Activated T-helper 2 cell treated with anti-CD3 and anti-CD28 coated beads, Interferon-gamma antibody, Interleukin-2, Interleukin-4, amounts not matched to agents 10 μg/mL and 5 μg/mL and 100 μg/mL, durations not matched to agents 14 hours and 24 hours and 36 hours (primary cell): ENCODE results near the gene ZNF428. TPM values are rescaled to one million over a fixed set of nuclear protein-coding genes. Genes with fewer than 3 reads are reported as not detected.
A peak's percentile ranks its signal among the peaks of the same experiment; 100 is the strongest.
"Not testable (repeated sequence)": the region's sequence is repeated elsewhere in the genome, so short reads cannot be mapped to it uniquely, and the experiment has no call there.

Experiments
- DNase-seq: peaks from one replicate; pipeline ENCODE4 v3.0.0; 2021; ENCODE audit warnings: low spot score
- H3K27ac Mint-ChIP-seq: one replicate; pipeline ENCODE4 v1.8.0; 2021; ENCODE audit warnings: mixed read lengths
- H3K27me3 Mint-ChIP-seq: one replicate; pipeline ENCODE4 v1.8.0; 2021; ENCODE audit warnings: low read depth, mixed read lengths
- H3K36me3 Mint-ChIP-seq: one replicate; pipeline ENCODE4 v1.8.0; 2021; ENCODE audit warnings: low read depth, mixed read lengths
- H3K4me1 Mint-ChIP-seq: one replicate; pipeline ENCODE4 v1.8.0; 2021; ENCODE audit warnings: low read depth, mixed read lengths
- H3K4me3 Mint-ChIP-seq: one replicate; pipeline ENCODE4 v1.8.0; 2021; ENCODE audit warnings: low read depth, mild to moderate bottlenecking, moderate library complexity, mixed read lengths
- H3K9me3 Mint-ChIP-seq: one replicate; pipeline ENCODE4 v1.8.0; 2021; ENCODE audit warnings: mixed read lengths
- intact Hi-C: fragments of 100-400 bp; cut with micrococcal nuclease; formaldehyde crosslinking; loops from one replicate; pipeline ENCODE4 v1.15.1; 2023
- total RNA-seq: library from RNA; stranded (reverse); gene quantifications from 2 replicates; pipeline ENCODE4 v1.2.3, GENCODE V29; 2022

ZNF428 gene
- total RNA-seq, 1 donor from 2014 or later = 19.1 TPM

- Mint-ChIP-seq H3K27ac (no peak overlapping the region), H3K36me3 (peaks cover 56% of the 10 kb centered on the region), H3K27me3 (no peaks in the 10 kb centered on the region), H3K4me1 (peaks cover 2% of the 10 kb centered on the region), H3K9me3 (no peaks in the 10 kb centered on the region), H3K4me3 (no peak overlapping the region)
- intact Hi-C loops = loop anchor here (1.0 kb wide), 1 partner anchor 205 kb away; no protein-coding TSS in a partner anchor
- DNase-seq = peak; percentile 37
These were observed 32.5 kb upstream of the ZNF428 start for GRCh38 chr19:43651758-43652545.

- H3K36me3 Mint-ChIP-seq = peaks cover 49% of the 10 kb centered on the region
- H3K27ac Mint-ChIP-seq, H3K9me3 Mint-ChIP-seq, DNase-seq, H3K27me3 Mint-ChIP-seq, H3K4me3 Mint-ChIP-seq, H3K4me1 Mint-ChIP-seq, intact Hi-C loops: not testable (repeated sequence)
These were observed 30.8 kb upstream of the ZNF428 start for GRCh38 chr19:43650276-43650675.

- H3K4me3 Mint-ChIP-seq = no peak overlapping the region
- no peak for DNase-seq
- H3K4me1 Mint-ChIP-seq = peaks cover 2% of the 10 kb centered on the region
- H3K9me3 Mint-ChIP-seq = no peaks in the 10 kb centered on the region
- H3K36me3 Mint-ChIP-seq = peaks cover 41% of the 10 kb centered on the region
- H3K27ac Mint-ChIP-seq = no peak overlapping the region
- H3K27me3 Mint-ChIP-seq = no peaks in the 10 kb centered on the region
- intact Hi-C loops = no loop called here
These were observed 30.1 kb upstream of the ZNF428 start for GRCh38 chr19:43649514-43649913.

- no peaks in the 10 kb centered on the region for H3K27me3 Mint-ChIP-seq
- no peak for DNase-seq
- H3K27ac Mint-ChIP-seq = no peak overlapping the region
- H3K4me1 Mint-ChIP-seq = peaks cover 2% of the 10 kb centered on the region
- H3K4me3 Mint-ChIP-seq = no peak overlapping the region
- intact Hi-C loops = no loop called here
- peaks cover 35% of the 10 kb centered on the region for H3K36me3 Mint-ChIP-seq
- H3K9me3 Mint-ChIP-seq = no peaks in the 10 kb centered on the region
These were observed 29.2 kb upstream of the ZNF428 start for GRCh38 chr19:43648633-43649032.

GRCh38 chr19:43644181-43644580 lies 24.8 kb upstream of the ZNF428 start:
- Mint-ChIP-seq H3K27ac (no peak overlapping the region), H3K36me3 (peaks cover 21% of the 10 kb centered on the region), H3K27me3 (peaks cover 21% of the 10 kb centered on the region), H3K4me3 (no peak overlapping the region), H3K9me3 (no peaks in the 10 kb centered on the region), H3K4me1 (peaks cover 4% of the 10 kb centered on the region)
- intact Hi-C loops = no loop called here
- no peak for DNase-seq

- Mint-ChIP-seq H3K27ac (no peak overlapping the region), H3K36me3 (peaks cover 16% of the 10 kb centered on the region), H3K4me3 (no peak overlapping the region), H3K4me1 (peaks cover 8% of the 10 kb centered on the region), H3K9me3 (no peaks in the 10 kb centered on the region), H3K27me3 (peaks cover 30% of the 10 kb centered on the region)
- intact Hi-C loops = no loop called here
- DNase-seq = no peak
These were observed 23.9 kb upstream of the ZNF428 start for GRCh38 chr19:43643326-43643725.

- H3K27ac Mint-ChIP-seq = no peak overlapping the region
- H3K4me3 Mint-ChIP-seq = no peak overlapping the region
- H3K36me3 Mint-ChIP-seq = peaks cover 11% of the 10 kb centered on the region
These were observed 23.1 kb upstream of the ZNF428 start for GRCh38 chr19:43642531-43642930.

GRCh38 chr19:43641333-43641732 lies 21.9 kb upstream of the ZNF428 start:
- Mint-ChIP-seq H3K27ac (no peak overlapping the region), H3K9me3 (no peaks in the 10 kb centered on the region), H3K27me3 (peaks cover 42% of the 10 kb centered on the region), H3K4me1 (peaks cover 8% of the 10 kb centered on the region), H3K36me3 (peaks cover 2% of the 10 kb centered on the region), H3K4me3 (peak overlapping the region; percentile 51)
- no peak for DNase-seq
- intact Hi-C loops = no loop called here

More at GRCh38 chr19:43642531-43642930, 23.1 kb upstream of the ZNF428 start:
- no peak for DNase-seq
- Mint-ChIP-seq H3K27me3 (peaks cover 36% of the 10 kb centered on the region), H3K9me3 (no peaks in the 10 kb centered on the region), H3K4me1 (peaks cover 8% of the 10 kb centered on the region)
- intact Hi-C loops = no loop called here

- intact Hi-C loops = no loop called here
- H3K9me3 Mint-ChIP-seq = no peaks in the 10 kb centered on the region
- H3K27ac Mint-ChIP-seq = no peak overlapping the region
- no peaks in the 10 kb centered on the region for H3K36me3 Mint-ChIP-seq
- DNase-seq = no peak
- H3K4me3 Mint-ChIP-seq = peak overlapping the region; percentile 66
- peaks cover 43% of the 10 kb centered on the region for H3K27me3 Mint-ChIP-seq
- peaks cover 8% of the 10 kb centered on the region for H3K4me1 Mint-ChIP-seq
These were observed 21.0 kb upstream of the ZNF428 start for GRCh38 chr19:43640424-43640757.

GRCh38 chr19:43639519-43640423 lies 20.3 kb upstream of the ZNF428 start, which contains the start of gene CADM4:
Gene CADM4, minus strand, starts transcription at chr19:43639850. Its CDS starts 60 bp downstream, at chr19:43639790.
- no peaks in the 10 kb centered on the region for H3K9me3 Mint-ChIP-seq
- peak within 1 kb of the TSS; percentile 7 for H3K27ac Mint-ChIP-seq
- H3K27me3 Mint-ChIP-seq = peaks cover 45% of the 10 kb centered on the region
- H3K36me3 Mint-ChIP-seq = no peaks in the 10 kb centered on the region
- H3K4me3 Mint-ChIP-seq = peak within 1 kb of the TSS; percentile 79
- intact Hi-C loops = no loop called here
- peaks cover 8% of the 10 kb centered on the region for H3K4me1 Mint-ChIP-seq
- DNase-seq = peak; percentile 30

GRCh38 chr19:43638995-43639518 lies 19.6 kb upstream of the ZNF428 start:
- H3K9me3 Mint-ChIP-seq = no peaks in the 10 kb centered on the region

GRCh38 chr19:43638214-43638994 lies 19.0 kb upstream of the ZNF428 start:
- intact Hi-C loops = no loop called here
- Mint-ChIP-seq H3K4me1 (peaks cover 8% of the 10 kb centered on the region), H3K27ac (no peak overlapping the region), H3K4me3 (peak overlapping the region; percentile 79), H3K9me3 (no peaks in the 10 kb centered on the region), H3K27me3 (peaks cover 45% of the 10 kb centered on the region), H3K36me3 (no peaks in the 10 kb centered on the region)
- no peak for DNase-seq

More at GRCh38 chr19:43638995-43639518, 19.6 kb upstream of the ZNF428 start:
- Mint-ChIP-seq H3K27ac (peak overlapping the region; percentile 1), H3K4me3 (peak overlapping the region; percentile 79), H3K4me1 (peaks cover 8% of the 10 kb centered on the region), H3K36me3 (no peaks in the 10 kb centered on the region), H3K27me3 (peaks cover 45% of the 10 kb centered on the region)
- no peak for DNase-seq
- intact Hi-C loops = no loop called here
